Muscle of leg (tissue), 9 donors: ENCODE results near the gene LYL1. TPM values are rescaled to one million over a fixed set of nuclear protein-coding genes. Genes with fewer than 3 reads are reported as not detected.

Source experiments
- polyA plus RNA-seq, 8 donors: library from polyadenylated mRNA; unstranded; fragments of 120-200 nt; gene quantifications; one replicate each; pipeline versions ENCODE4 v1.2.1 to v1.2.3, GENCODE V29; 2013; ENCODE audit warnings: inconsistent platforms in 1 of 8, low replicate concordance in 1 of 8; ENCODE audit not compliant: insufficient read length in 8 of 8, insufficient read depth in 1 of 8
- total RNA-seq: library from RNA; stranded (reverse); fragments of 120-200 nt; gene quantifications from one replicate; pipeline ENCODE4 v1.2.4, GENCODE V29; 2013

LYL1 gene
- total and polyA plus RNA-seq, 9 donors, result 3.7 to 6.7 (median 5.6) TPM

Other genes starting within 250 kb of the LYL1 start
- gene DNASE2, start 221.4 kb downstream of the LYL1 start, total RNA-seq, result 7.7 TPM
- gene DNASE2, start 221.4 kb downstream of the LYL1 start, polyA plus RNA-seq, result 10 to 100 TPM in 5 of 8 donors, 1 to 10 TPM in 3; 5.7 to 12.3 (median 10.1) TPM
- 0.31 TPM for gene KLF1, start 215.7 kb downstream of the LYL1 start, total RNA-seq
- gene KLF1, start 215.7 kb downstream of the LYL1 start, polyA plus RNA-seq, result 1 to 10 TPM in 4 of 8 donors, under 1 TPM in 4; 0.32 to 1.5 (median 1.0) TPM
- gene GCDH, start 211.7 kb downstream of the LYL1 start, total RNA-seq, result 16.8 TPM
- gene GCDH, start 211.7 kb downstream of the LYL1 start, polyA plus RNA-seq, result 10 to 100 TPM; 20.2 to 43.3 (median 29.3) TPM
- 0.40 TPM for gene SYCE2, start 183.6 kb downstream of the LYL1 start, total RNA-seq
- gene SYCE2, start 183.6 kb downstream of the LYL1 start, polyA plus RNA-seq, result 1 to 10 TPM; 1.5 to 3.4 (median 2.5) TPM
- gene FARSA, start 169.1 kb downstream of the LYL1 start, total RNA-seq, result 32.5 TPM
- 10 to 100 TPM; 38.1 to 48.8 (median 44.7) TPM for gene FARSA, start 169.1 kb downstream of the LYL1 start, polyA plus RNA-seq
- gene CALR, start 164.2 kb downstream of the LYL1 start, total RNA-seq, result 401 TPM
- 100 to 1,000 TPM; 380 to 643 (median 446) TPM for gene CALR, start 164.2 kb downstream of the LYL1 start, polyA plus RNA-seq
- gene RAD23A, start 157.0 kb downstream of the LYL1 start, total RNA-seq, result 92.7 TPM
- gene RAD23A, start 157.0 kb downstream of the LYL1 start, polyA plus RNA-seq, result 100 to 1,000 TPM in 7 of 8 donors, 10 to 100 TPM in 1; 98.5 to 136 (median 125) TPM
- 24.4 TPM for gene GADD45GIP1, start 145.6 kb downstream of the LYL1 start, total RNA-seq
- gene GADD45GIP1, start 145.6 kb downstream of the LYL1 start, polyA plus RNA-seq, result 10 to 100 TPM; 40.2 to 63.6 (median 49.2) TPM
- 0.04 TPM for gene DAND5, start 133.3 kb downstream of the LYL1 start, total RNA-seq
- under 1 TPM in 6 of 8 donors, not detected in 2; 0.07 to 0.23 (median 0.18) TPM for gene DAND5, start 133.3 kb downstream of the LYL1 start, polyA plus RNA-seq
- gene NFIX, start 107.4 kb downstream of the LYL1 start, total RNA-seq, result 38.1 TPM
- 100 to 1,000 TPM in 6 of 8 donors, 10 to 100 TPM in 2; 82.6 to 140 (median 113) TPM for gene NFIX, start 107.4 kb downstream of the LYL1 start, polyA plus RNA-seq
- 20.0 TPM for gene TRMT1, start 13.9 kb upstream of the LYL1 start, total RNA-seq
- gene TRMT1, start 13.9 kb upstream of the LYL1 start, polyA plus RNA-seq, result 10 to 100 TPM; 22.1 to 31.5 (median 27.4) TPM
- 12.9 TPM for gene NACC1, start 15.4 kb upstream of the LYL1 start, total RNA-seq
- 10 to 100 TPM; 16.6 to 23.4 (median 19.9) TPM for gene NACC1, start 15.4 kb upstream of the LYL1 start, polyA plus RNA-seq
- 33.6 TPM for gene STX10, start 47.5 kb upstream of the LYL1 start, total RNA-seq
- gene STX10, start 47.5 kb upstream of the LYL1 start, polyA plus RNA-seq, result 10 to 100 TPM; 38.0 to 54.5 (median 47.8) TPM
- gene IER2, start 47.6 kb upstream of the LYL1 start, total RNA-seq, result 18.2 TPM
- 100 to 1,000 TPM in 2 of 8 donors, 10 to 100 TPM in 6; 38.7 to 161 (median 93.3) TPM for gene IER2, start 47.6 kb upstream of the LYL1 start, polyA plus RNA-seq